ENCODE data around the gene CX3CL1. TPM values are rescaled to one million over a fixed set of nuclear protein-coding genes. Genes with fewer than 3 reads are reported as not detected.

The CX3CL1 gene
- total and polyA plus RNA-seq, 2 donors (not counting 3 experiments of a cell fraction or from before 2014, with no cell fraction given): 2.0 to 2.3 TPM

GRCh38 chr16:57379579-57379978 lies 7.3 kb downstream of the CX3CL1 start:
- BruUV-seq (replicated peaks): no TSS peak
- CTCF ChIA-PET: no interaction called here
- Histone ChIP-seq H3K79me2 (ENCODE audit: control insufficient read depth, insufficient read depth, low read length) (no peaks in the 10 kb centered on the region), H3K9me3 (replicated peaks; ENCODE audit: control insufficient read depth, insufficient read depth, low read length) (no peaks in the 10 kb centered on the region), H3K4me1 (ENCODE audit: control insufficient read depth, extremely low read depth, insufficient read depth, low read length) (peaks cover 12% of the 10 kb centered on the region), H3K9me1 (replicated peaks; ENCODE audit: control insufficient read depth, extremely low read depth, insufficient read depth, low read length) (no peaks in the 10 kb centered on the region), H4K20me1 (replicated peaks; ENCODE audit: control insufficient read depth, extremely low read depth, insufficient read depth, low read length) (no peaks in the 10 kb centered on the region), H3K36me3 (ENCODE audit: control insufficient read depth in 2 of 2, extremely low read depth in 1 of 2, insufficient read depth in 2 of 2, low read length in 2 of 2) (no peaks in the 10 kb centered on the region), H3K4me3 (replicated peaks in 1 of 3; ENCODE audit: insufficient read depth in 1 of 3, low read depth in 1 of 3, low read length in 3 of 3) (no peak overlapping the region), H3K27ac (ENCODE audit: insufficient read depth, low read depth, low read length) (no peak overlapping the region), H3K4me2 (ENCODE audit: insufficient read depth, low read length) (no peak overlapping the region), H3K27me3 (ENCODE audit: control insufficient read depth in 2 of 2, insufficient read depth in 2 of 2, low read length in 2 of 2) (peaks cover 0 to 2% of the 10 kb centered on the region in 2 experiments), H3K9ac (replicated peaks; ENCODE audit: extremely low read depth, insufficient read depth, low read length) (no peak overlapping the region), H2AFZ (ENCODE audit: low read depth, low read length) (no peak overlapping the region)
- no peak for TF ChIP-seq GATA2 (IDR thresholded peaks at IDR 0.05; ENCODE audit: insufficient read depth, insufficient read length, low read depth, low read length)
- no peak for DNase-seq (ENCODE audit: low read depth, low spot score)
- no peak for FAIRE-seq
- intact Hi-C loops (cut with micrococcal nuclease) (no loop called here), dilution Hi-C loops (cut with MboI; ENCODE audit: extremely low pct_ligation_motif_present, low sequenced_read_pairs) (no loop called here)
- POLR2A ChIA-PET: no interaction called here

GRCh38 chr16:57380671-57381462 lies 8.6 kb downstream of the CX3CL1 start:
- POLR2A ChIA-PET: no interaction called here
- CTCF ChIA-PET: interaction anchor here (0.7 to 2.1 kb wide), 4 partner anchors 11 to 79 kb away, joined by 4 to 16 read pairs (median 8); no protein-coding TSS in a partner anchor
- intact Hi-C loops (cut with micrococcal nuclease) (loop anchor here (1.0 to 2.0 kb wide), 3 partner anchors 36 to 81 kb away; no protein-coding TSS in a partner anchor), dilution Hi-C loops (cut with MboI; ENCODE audit: extremely low pct_ligation_motif_present, low sequenced_read_pairs) (no loop called here)
- Histone ChIP-seq H3K4me1 (ENCODE audit: control insufficient read depth, extremely low read depth, insufficient read depth, low read length) (peaks cover 12% of the 10 kb centered on the region), H3K27ac (ENCODE audit: insufficient read depth, low read depth, low read length) (no peak overlapping the region), H3K4me3 (replicated peaks in 1 of 3; ENCODE audit: insufficient read depth in 1 of 3, low read depth in 1 of 3, low read length in 3 of 3) (no peak overlapping the region), H3K79me2 (ENCODE audit: control insufficient read depth, insufficient read depth, low read length) (no peaks in the 10 kb centered on the region), H2AFZ (ENCODE audit: low read depth, low read length) (peak overlapping the region; percentile 28), H3K27me3 (ENCODE audit: control insufficient read depth in 2 of 2, insufficient read depth in 2 of 2, low read length in 2 of 2) (no peaks in the 10 kb centered on the region), H3K9ac (replicated peaks; ENCODE audit: extremely low read depth, insufficient read depth, low read length) (no peak overlapping the region), H3K4me2 (ENCODE audit: insufficient read depth, low read length) (peak overlapping the region; percentile 63), H4K20me1 (replicated peaks; ENCODE audit: control insufficient read depth, extremely low read depth, insufficient read depth, low read length) (no peaks in the 10 kb centered on the region), H3K9me3 (replicated peaks; ENCODE audit: control insufficient read depth, insufficient read depth, low read length) (no peaks in the 10 kb centered on the region), H3K36me3 (ENCODE audit: control insufficient read depth in 2 of 2, extremely low read depth in 1 of 2, insufficient read depth in 2 of 2, low read length in 2 of 2) (no peaks in the 10 kb centered on the region), H3K9me1 (replicated peaks; ENCODE audit: control insufficient read depth, extremely low read depth, insufficient read depth, low read length) (no peaks in the 10 kb centered on the region)
- peak; percentile 89 for FAIRE-seq
- DNase-seq (ENCODE audit: low read depth, low spot score): peak; percentile 68
- no TSS peak for BruUV-seq (replicated peaks)
- TF ChIP-seq POLR2AphosphoS5 (IDR thresholded peaks at IDR 0.05; ENCODE audit: insufficient read depth, low read depth, low read length) (no peak), MYC (IDR thresholded peaks at IDR 0.05; ENCODE audit: low read depth, low read length) (no peak), FOS (IDR thresholded peaks at IDR 0.05; ENCODE audit: borderline replicate concordance, insufficient read depth, low read length) (no peak), GATA2 (IDR thresholded peaks at IDR 0.05; ENCODE audit: insufficient read depth, insufficient read length, low read depth, low read length) (no peak), POLR2A (IDR thresholded peaks at IDR 0.05; ENCODE audit: low read depth, low read length) (no peak), JUN (IDR thresholded peaks at IDR 0.05; ENCODE audit: borderline replicate concordance, insufficient read depth, insufficient read length, low read depth) (no peak), EZH2 (IDR thresholded peaks at IDR 0.05; ENCODE audit: borderline replicate concordance, low read depth, low read length, severe bottlenecking) (no peak)
- TF ChIP-seq, protein P1, sequence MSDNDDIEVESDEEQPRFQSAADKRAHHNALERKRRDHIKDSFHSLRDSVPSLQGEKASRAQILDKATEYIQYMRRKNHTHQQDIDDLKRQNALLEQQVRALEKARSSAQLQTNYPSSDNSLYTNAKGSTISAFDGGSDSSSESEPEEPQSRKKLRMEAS (IDR thresholded peaks at IDR 0.05; ENCODE audit: insufficient read depth, insufficient read length): no peak
- TF ChIP-seq, protein P2, sequence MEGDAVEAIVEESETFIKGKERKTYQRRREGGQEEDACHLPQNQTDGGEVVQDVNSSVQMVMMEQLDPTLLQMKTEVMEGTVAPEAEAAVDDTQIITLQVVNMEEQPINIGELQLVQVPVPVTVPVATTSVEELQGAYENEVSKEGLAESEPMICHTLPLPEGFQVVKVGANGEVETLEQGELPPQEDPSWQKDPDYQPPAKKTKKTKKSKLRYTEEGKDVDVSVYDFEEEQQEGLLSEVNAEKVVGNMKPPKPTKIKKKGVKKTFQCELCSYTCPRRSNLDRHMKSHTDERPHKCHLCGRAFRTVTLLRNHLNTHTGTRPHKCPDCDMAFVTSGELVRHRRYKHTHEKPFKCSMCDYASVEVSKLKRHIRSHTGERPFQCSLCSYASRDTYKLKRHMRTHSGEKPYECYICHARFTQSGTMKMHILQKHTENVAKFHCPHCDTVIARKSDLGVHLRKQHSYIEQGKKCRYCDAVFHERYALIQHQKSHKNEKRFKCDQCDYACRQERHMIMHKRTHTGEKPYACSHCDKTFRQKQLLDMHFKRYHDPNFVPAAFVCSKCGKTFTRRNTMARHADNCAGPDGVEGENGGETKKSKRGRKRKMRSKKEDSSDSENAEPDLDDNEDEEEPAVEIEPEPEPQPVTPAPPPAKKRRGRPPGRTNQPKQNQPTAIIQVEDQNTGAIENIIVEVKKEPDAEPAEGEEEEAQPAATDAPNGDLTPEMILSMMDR (IDR thresholded peaks at IDR 0.05; ENCODE audit: extremely low read depth in 1 of 2, insufficient read depth in 1 of 2, low read depth in 1 of 2, low read length in 2 of 2): no peak

Measured in endothelial cell of umbilical vein (primary cell).